RWPE1 (cell line): ENCODE results near the gene KCNG3.

Source experiments
- CTCF ChIA-PET: fragments of 350-600 bp; sonication (Branson Sonifier 250); formaldehyde crosslinking; extraction: SDS; loops from one replicate; lab custom pipeline; 2021; lab: Yijun Ruan, JAX
- POLR2A ChIA-PET: fragments of 400-600 bp; formaldehyde crosslinking; extraction: SDS; loops from one replicate; lab custom pipeline; 2020; ENCODE audit warnings: antibody characterized with exemption; ENCODE audit not compliant: low non-redundant PET; lab: Yijun Ruan, JAX
- DNase-seq: peaks from one replicate; pipeline ENCODE4 v3.0.0; 2012; ENCODE audit warnings: low spot score
- H3K27ac ChIP-seq: fragments of 450-650 bp; 2 replicates; pipeline ENCODE4 v1.5.1; 2017
- CTCF ChIP-seq: fragments of 450-650 bp; conservative IDR thresholded peaks from 2 replicates; pipeline ENCODE4 v1.5.1; 2017; ENCODE audit warnings: low read depth, mild to moderate bottlenecking

The KCNG3 gene

GRCh38 chr2:42438685-42439084 lies 55.1 kb downstream of the KCNG3 start:
- ChIA-PET CTCF (no interaction called here), POLR2A (no interaction called here)
- no peak overlapping the region for H3K27ac ChIP-seq

GRCh38 chr2:42436370-42436769 lies 57.4 kb downstream of the KCNG3 start:
- POLR2A ChIA-PET: no interaction called here
- no peak for DNase-seq
- TF ChIP-seq CTCF: no peak
- no peak overlapping the region for H3K27ac ChIP-seq
- CTCF ChIA-PET: interaction anchor here (0.7 kb wide), 1 partner anchor 51 kb away, joined by 3 read pairs; no protein-coding TSS in a partner anchor

More at GRCh38 chr2:42438685-42439084, 55.1 kb downstream of the KCNG3 start:
- DNase-seq: no peak
- no peak for TF ChIP-seq CTCF

- no peak for DNase-seq
- POLR2A ChIA-PET: no interaction called here
- CTCF ChIA-PET: no interaction called here
- no peak for TF ChIP-seq CTCF
- no peak overlapping the region for H3K27ac ChIP-seq
Observed at GRCh38 chr2:42435628-42436027, 58.2 kb downstream of the KCNG3 start.

- no peak for TF ChIP-seq CTCF
- CTCF ChIA-PET: interaction anchor here (0.6 kb wide), 1 partner anchor 100 kb away, joined by 4 read pairs; no protein-coding TSS in a partner anchor
Observed at GRCh38 chr2:42430188-42430587, 63.6 kb downstream of the KCNG3 start.

GRCh38 chr2:42429352-42429751 lies 64.4 kb downstream of the KCNG3 start:
- ChIA-PET POLR2A (no interaction called here), CTCF (no interaction called here)
- no peak for TF ChIP-seq CTCF
- no peak overlapping the region for H3K27ac ChIP-seq
- no peak for DNase-seq

More at GRCh38 chr2:42430188-42430587, 63.6 kb downstream of the KCNG3 start:
- DNase-seq: no peak
- H3K27ac ChIP-seq: no peak overlapping the region
- POLR2A ChIA-PET: no interaction called here

- CTCF ChIA-PET: interaction anchor here (0.6 kb wide), 1 partner anchor 306 kb away, joined by 3 read pairs; no protein-coding TSS in a partner anchor
- no peak overlapping the region for H3K27ac ChIP-seq
- no peak for TF ChIP-seq CTCF
- POLR2A ChIA-PET: no interaction called here
- DNase-seq: no peak
Observed at GRCh38 chr2:42425697-42426096, 68.1 kb downstream of the KCNG3 start.

GRCh38 chr2:42424033-42424432 lies 69.7 kb downstream of the KCNG3 start:
- ChIA-PET POLR2A (no interaction called here), CTCF (no interaction called here)
- DNase-seq: no peak
- TF ChIP-seq CTCF: no peak
- H3K27ac ChIP-seq: no peak overlapping the region
